Transverse colon (tissue), 4 donors: ENCODE data around the gene RAPGEF3. TPM values are rescaled to one million over a fixed set of nuclear protein-coding genes. Genes with fewer than 3 reads are reported as not detected.
A peak's percentile ranks its signal among the peaks of the same experiment; 100 is the strongest.

Experiments
- DNase-seq: peaks from one replicate; pipeline ENCODE4 v3.0.0-alpha.2; 2019
- H3K27ac ChIP-seq, 4 donors: fragments of 200-600 bp; sonication (generic); 2 replicates each; pipeline ENCODE4 v1.5.1; 2016 to 2018; ENCODE audit warnings: inconsistent platforms in 4 of 4
- H3K27me3 ChIP-seq: fragments of 200-600 bp; sonication (generic); 2 replicates; pipeline ENCODE4 v1.5.1; 2017; ENCODE audit warnings: inconsistent platforms
- H3K36me3 ChIP-seq, 4 donors: fragments of 200-600 bp; sonication (generic); 2 replicates each; pipeline ENCODE4 v1.5.1; 2017 to 2019; ENCODE audit warnings: inconsistent platforms in 4 of 4
- H3K4me1 ChIP-seq, 4 donors: fragments of 200-600 bp; sonication (generic); 2 replicates each; pipeline ENCODE4 v1.5.1; 2017 to 2020; ENCODE audit warnings: inconsistent platforms in 4 of 4
- H3K4me3 ChIP-seq, 4 donors: fragments of 200-600 bp; sonication (generic); 1 replicate in 1 of 4; 2 replicates in 3 of 4; pipeline versions ENCODE4 v1.5.1 to v1.6.1; 2017 to 2019; ENCODE audit warnings: inconsistent platforms in 4 of 4
- H3K9me3 ChIP-seq, 2 donors: fragments of 200-600 bp; sonication (generic); 2 replicates each; pipeline ENCODE4 v1.5.1; 2017 to 2019; ENCODE audit warnings: inconsistent platforms in 2 of 2
- EP300 ChIP-seq: sonication (generic); formaldehyde crosslinking; IDR thresholded peaks from one replicate; pipeline ENCODE4 v1.6.1; 2017; ENCODE audit warnings: antibody characterized with exemption, low read depth
- POLR2A ChIP-seq: fragments of 450-650 bp; IDR thresholded peaks from one replicate; pipeline ENCODE4 v1.6.1; 2016; ENCODE audit warnings: antibody characterized with exemption, mild to moderate bottlenecking, moderate library complexity
- POLR2AphosphoS5 ChIP-seq, 3 donors: sonication (generic); formaldehyde crosslinking; IDR thresholded peaks; one replicate each; pipeline ENCODE4 v1.6.1; 2016; ENCODE audit warnings: antibody characterized with exemption in 3 of 3
- WGBS, 2 donors: methylation state at CpG; one replicate each; pipeline ENCODE4 v1.1.5; 2018; ENCODE audit warnings: low coverage in 1 of 2; 5-methylcytosine and 5-hydroxymethylcytosine counted together
- in situ Hi-C, 4 donors: fragments of 200-750 bp; cut with MboI; loops; one replicate each; pipeline versions ENCODE4 v1.15.0 to v1.15.1; 2017; ENCODE audit warnings: low sequenced_read_pairs in 3 of 4, low pct_ligation_motif_present in 1 of 4, low pct_unique_long_range_greater_than_20kb in 1 of 4
- intact Hi-C: fragments of 100-400 bp; cut with DNase I; formaldehyde crosslinking; loops from one replicate; pipeline ENCODE4 v1.15.1; 2023; ENCODE audit warnings: low total_unique reads
- total RNA-seq, 4 donors: library from RNA; depleted of rRNA; stranded (reverse); fragments of >200 nt; gene quantifications; one replicate each; pipeline ENCODE4 v1.1.0, GENCODE V29; 2016
- TF ChIP-seq, protein P1 (sequence below), 5 experiments: fragments of 200-600 bp in 3 of 5; fragments of 450-650 bp in 2 of 5; sonication (generic) in 3 of 5; IDR thresholded peaks; 1 replicate in 2 of 5; 2 replicates in 3 of 5; pipeline ENCODE4 v1.5.1; 2016 to 2017; ENCODE audit warnings: antibody characterized with exemption in 5 of 5, inconsistent platforms in 3 of 5, mild to moderate bottlenecking in 2 of 5, moderate library complexity in 1 of 5

RAPGEF3 gene
- total RNA-seq, 4 donors from 2014 or later = 8.1 to 51.7 (median 24.6) TPM

DNA sequence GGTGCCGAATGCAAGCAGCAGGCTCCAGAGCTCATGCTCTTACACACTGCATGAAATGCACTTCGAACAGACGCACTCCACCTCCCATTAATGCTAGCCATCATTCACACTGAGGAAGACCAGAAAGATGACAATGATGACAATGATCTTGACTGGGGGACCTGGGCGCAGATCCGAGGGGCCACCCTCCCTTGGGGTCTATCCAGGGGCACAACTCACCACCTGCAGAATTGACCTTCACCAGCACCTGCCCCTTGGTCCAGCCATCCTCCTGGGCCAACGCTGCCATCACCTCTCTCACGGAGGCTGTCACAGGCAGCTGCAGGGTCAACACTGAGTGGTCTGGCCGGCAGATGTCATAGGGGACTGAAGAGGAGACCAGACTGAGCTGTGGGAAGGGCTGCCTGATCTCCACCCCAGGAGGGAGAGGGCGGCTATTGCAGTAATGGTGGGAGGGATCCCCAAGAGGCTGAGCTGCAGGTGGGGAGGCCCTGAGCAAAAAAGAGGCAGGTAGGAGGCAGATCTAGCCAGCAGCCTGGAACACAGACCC, 15.3 kb downstream of the RAPGEF3 start:
- H3K4me3 ChIP-seq = no peak overlapping the region
- in situ Hi-C loops = loop anchor here in 2 of 4 donors (25.0 kb wide), 2 partner anchors 94 to 219 kb away; partner anchors contain the start of gene TMEM106C (in 1 of the 2)
- no peaks in the 10 kb centered on the region for H3K27me3 ChIP-seq
- 69 to 86% methylated on average over 7 of the region's 9 CpGs for WGBS, 2 donors
- H3K9me3 ChIP-seq = no peaks in the 10 kb centered on the region
- no peak for DNase-seq
- peaks cover 0 to 24% (median 12%) of the 10 kb centered on the region in 4 donors for H3K4me1 ChIP-seq
- intact Hi-C loops = no loop called here
- no peak overlapping the region for H3K27ac ChIP-seq
- TF ChIP-seq, protein P1, sequence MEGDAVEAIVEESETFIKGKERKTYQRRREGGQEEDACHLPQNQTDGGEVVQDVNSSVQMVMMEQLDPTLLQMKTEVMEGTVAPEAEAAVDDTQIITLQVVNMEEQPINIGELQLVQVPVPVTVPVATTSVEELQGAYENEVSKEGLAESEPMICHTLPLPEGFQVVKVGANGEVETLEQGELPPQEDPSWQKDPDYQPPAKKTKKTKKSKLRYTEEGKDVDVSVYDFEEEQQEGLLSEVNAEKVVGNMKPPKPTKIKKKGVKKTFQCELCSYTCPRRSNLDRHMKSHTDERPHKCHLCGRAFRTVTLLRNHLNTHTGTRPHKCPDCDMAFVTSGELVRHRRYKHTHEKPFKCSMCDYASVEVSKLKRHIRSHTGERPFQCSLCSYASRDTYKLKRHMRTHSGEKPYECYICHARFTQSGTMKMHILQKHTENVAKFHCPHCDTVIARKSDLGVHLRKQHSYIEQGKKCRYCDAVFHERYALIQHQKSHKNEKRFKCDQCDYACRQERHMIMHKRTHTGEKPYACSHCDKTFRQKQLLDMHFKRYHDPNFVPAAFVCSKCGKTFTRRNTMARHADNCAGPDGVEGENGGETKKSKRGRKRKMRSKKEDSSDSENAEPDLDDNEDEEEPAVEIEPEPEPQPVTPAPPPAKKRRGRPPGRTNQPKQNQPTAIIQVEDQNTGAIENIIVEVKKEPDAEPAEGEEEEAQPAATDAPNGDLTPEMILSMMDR (IDR thresholded peaks at IDR 0.05) = no peak
- TF ChIP-seq EP300 (no peak), POLR2AphosphoS5 (IDR thresholded peaks at IDR 0.05) (no peak), POLR2A (no peak)
- H3K36me3 ChIP-seq = no peaks in the 10 kb centered on the region

DNA sequence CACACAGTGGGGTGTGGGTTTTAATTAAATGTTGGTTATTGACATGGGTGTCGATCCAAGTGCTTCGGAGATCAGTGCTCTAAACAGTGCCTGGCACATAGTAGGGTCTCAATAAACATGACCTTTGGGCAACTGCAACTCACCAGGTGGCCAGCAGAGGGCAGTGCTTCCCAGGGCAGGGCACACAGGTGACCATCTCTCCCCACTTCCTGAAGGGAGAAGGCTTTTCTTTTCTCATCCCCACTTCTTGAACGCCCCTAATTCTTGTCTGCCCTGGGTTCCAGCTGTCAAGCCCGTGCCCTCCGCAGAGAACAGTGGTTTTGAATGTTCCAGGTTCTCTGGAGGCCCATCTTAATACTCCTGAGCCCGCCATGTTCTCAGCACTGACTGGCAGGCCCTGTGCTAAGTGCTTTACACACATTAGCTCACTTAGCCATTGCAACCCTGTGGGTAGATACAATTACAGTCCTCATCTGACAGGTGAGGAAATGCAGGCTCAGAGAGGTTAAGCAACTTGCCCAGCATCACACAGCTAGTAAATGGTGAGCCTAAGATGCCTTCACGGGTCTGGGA, 16.3 kb downstream of the RAPGEF3 start:
- no peak overlapping the region for H3K4me3 ChIP-seq
- TF ChIP-seq POLR2A (no peak), POLR2AphosphoS5 (IDR thresholded peaks at IDR 0.05) (no peak)
- TF ChIP-seq, protein P1 (IDR thresholded peaks at IDR 0.05) = peak; percentile 97 to 99 (median 98)
- no peaks in the 10 kb centered on the region for H3K36me3 ChIP-seq
- H3K9me3 ChIP-seq = no peaks in the 10 kb centered on the region
- H3K27ac ChIP-seq = peak overlapping the region in 1 of 4 donors; percentile 35
- peaks cover under 1 to 34% (median 16%) of the 10 kb centered on the region in 4 donors for H3K4me1 ChIP-seq
- WGBS, 2 donors = 58% methylated on average over 7 of the region's 7 CpGs; no CpG with 5 or more reads in 1 of the 2 donors
- in situ Hi-C loops = loop anchor here in 2 of 4 donors (25.0 kb wide), 2 partner anchors 95 to 220 kb away; partner anchors contain the start of gene TMEM106C (in 1 of the 2)
- peak; percentile 79 for DNase-seq
- no peaks in the 10 kb centered on the region for H3K27me3 ChIP-seq
- intact Hi-C loops = no loop called here

DNA sequence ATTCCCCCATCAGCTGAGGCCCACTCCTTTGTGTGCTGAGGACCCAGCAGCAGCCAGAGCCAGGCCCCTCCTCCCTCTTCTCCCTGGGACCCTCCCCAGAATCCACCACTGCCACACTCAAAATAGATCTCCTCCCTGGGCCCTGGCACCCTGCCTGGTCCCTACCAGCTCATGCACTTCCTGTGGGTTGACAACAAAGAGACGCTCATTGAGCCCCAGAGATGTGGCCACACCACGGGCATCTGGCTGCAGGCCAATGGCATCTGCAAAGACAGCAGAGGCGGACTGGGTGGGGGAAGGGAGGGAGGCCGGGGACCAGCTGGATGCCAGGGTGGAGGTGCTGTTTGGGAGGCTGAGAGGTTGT, 17.4 kb downstream of the RAPGEF3 start:
- 24% methylated on average over 4 of the region's 4 CpGs; no CpG with 5 or more reads in 1 of the 2 donors for WGBS, 2 donors
- intact Hi-C loops = no loop called here
- peak overlapping the region; percentile 10 to 75 (median 46) for H3K27ac ChIP-seq
- H3K4me1 ChIP-seq = peaks cover 11 to 44% (median 25%) of the 10 kb centered on the region in 4 donors
- H3K27me3 ChIP-seq = no peaks in the 10 kb centered on the region
- H3K9me3 ChIP-seq = no peaks in the 10 kb centered on the region
- TF ChIP-seq, protein P1 (IDR thresholded peaks at IDR 0.05) = no peak
- no peak for TF ChIP-seq POLR2A
- H3K4me3 ChIP-seq = no peak overlapping the region
- DNase-seq = peak; percentile 89
- H3K36me3 ChIP-seq = no peaks in the 10 kb centered on the region
- in situ Hi-C loops = loop anchor here in 2 of 4 donors (25.0 kb wide), 2 partner anchors 96 to 221 kb away; partner anchors contain the start of gene TMEM106C (in 1 of the 2)

DNA sequence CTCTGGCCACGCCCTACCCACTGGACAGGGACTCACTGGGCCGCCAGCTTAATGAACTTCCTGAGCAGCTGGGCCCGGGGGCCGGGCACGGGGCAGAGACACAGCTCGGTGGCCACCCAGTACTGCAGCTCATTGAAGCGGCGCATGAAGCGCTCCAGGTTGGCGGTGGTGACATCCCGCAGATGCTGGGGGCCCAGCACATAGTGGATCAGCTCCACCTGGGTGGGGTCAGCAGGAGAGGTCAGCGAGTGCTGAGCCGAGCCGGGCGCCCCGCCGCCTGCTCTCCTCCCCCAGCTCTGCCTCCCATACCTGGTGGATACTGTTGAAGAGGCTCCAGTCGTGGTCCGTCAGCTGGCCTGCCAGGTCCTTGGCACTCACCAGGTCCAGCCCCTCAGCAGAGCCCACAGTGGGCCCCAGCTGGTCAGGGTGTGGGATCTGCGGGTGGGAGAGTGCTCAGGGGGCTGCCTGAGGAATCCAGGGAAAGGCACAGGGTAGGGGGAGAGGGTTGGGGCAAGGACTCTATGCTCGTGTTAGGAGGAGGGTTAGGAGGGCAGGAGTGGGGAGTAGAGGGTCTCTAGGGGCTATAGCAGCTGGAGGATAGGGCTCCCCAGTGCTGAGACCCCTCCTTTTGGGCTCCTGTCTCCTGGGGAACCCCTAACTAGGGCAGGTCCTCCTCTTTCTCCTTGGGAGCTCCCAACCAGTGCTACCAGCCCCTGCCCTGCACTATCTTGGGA, 17.9 kb downstream of the RAPGEF3 start:
- peak; percentile 58 for DNase-seq
- intact Hi-C loops = no loop called here
- Histone ChIP-seq H3K27me3 (no peaks in the 10 kb centered on the region), H3K27ac (peak overlapping the region; percentile 10 to 75 (median 46)), H3K36me3 (no peaks in the 10 kb centered on the region), H3K9me3 (no peaks in the 10 kb centered on the region), H3K4me1 (peaks cover 16 to 49% (median 30%) of the 10 kb centered on the region in 4 donors), H3K4me3 (no peak overlapping the region)
- WGBS, 2 donors = 65 to 79% methylated on average over 10 to 13 of the region's 21 CpGs
- TF ChIP-seq POLR2AphosphoS5 (IDR thresholded peaks at IDR 0.05) (no peak), POLR2A (no peak), EP300 (no peak)
- TF ChIP-seq, protein P1 (IDR thresholded peaks at IDR 0.05) = no peak
- in situ Hi-C loops = loop anchor here in 2 of 4 donors (25.0 kb wide), 2 partner anchors 97 to 222 kb away; partner anchors contain the start of gene TMEM106C (in 1 of the 2)
